HG02852 (cell line): ENCODE measurements around the gene NHERF1.

Source experiments
- ATAC-seq: cut with Tn5 transposase; IDR thresholded peaks from one replicate; pipeline ENCODE4 v1.9.1; 2021; ENCODE audit warnings: mild to moderate bottlenecking, moderate library complexity; ENCODE audit not compliant: unreplicated experiment

Gene NHERF1

DNA sequence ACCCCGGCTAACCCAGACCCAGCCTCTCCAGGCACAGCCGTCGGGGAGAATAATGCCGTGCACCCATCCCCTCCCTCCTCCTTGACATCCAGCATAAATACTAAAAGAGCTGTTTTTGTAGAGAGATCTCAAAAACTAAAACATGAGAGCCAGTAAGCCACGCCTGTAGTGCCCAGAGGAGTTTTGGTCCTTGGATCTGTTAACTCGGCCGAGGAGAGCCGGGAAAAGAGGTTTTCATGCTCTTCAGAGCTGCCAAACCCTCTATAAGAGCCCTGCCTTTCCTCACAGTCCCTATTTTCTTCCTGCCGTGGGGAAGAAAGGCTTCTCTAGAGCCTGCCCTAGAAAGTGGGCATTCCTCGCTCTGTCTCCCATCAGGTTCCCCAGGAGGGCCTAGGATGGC lies 57.9 kb downstream of the NHERF1 start:
- no peak for ATAC-seq

- ATAC-seq: no peak
Measured at GRCh38 chr17:74807441-74807840, 59.0 kb downstream of the NHERF1 start.

- ATAC-seq: no peak
Measured at GRCh38 chr17:74807925-74808324, 59.5 kb downstream of the NHERF1 start.

DNA sequence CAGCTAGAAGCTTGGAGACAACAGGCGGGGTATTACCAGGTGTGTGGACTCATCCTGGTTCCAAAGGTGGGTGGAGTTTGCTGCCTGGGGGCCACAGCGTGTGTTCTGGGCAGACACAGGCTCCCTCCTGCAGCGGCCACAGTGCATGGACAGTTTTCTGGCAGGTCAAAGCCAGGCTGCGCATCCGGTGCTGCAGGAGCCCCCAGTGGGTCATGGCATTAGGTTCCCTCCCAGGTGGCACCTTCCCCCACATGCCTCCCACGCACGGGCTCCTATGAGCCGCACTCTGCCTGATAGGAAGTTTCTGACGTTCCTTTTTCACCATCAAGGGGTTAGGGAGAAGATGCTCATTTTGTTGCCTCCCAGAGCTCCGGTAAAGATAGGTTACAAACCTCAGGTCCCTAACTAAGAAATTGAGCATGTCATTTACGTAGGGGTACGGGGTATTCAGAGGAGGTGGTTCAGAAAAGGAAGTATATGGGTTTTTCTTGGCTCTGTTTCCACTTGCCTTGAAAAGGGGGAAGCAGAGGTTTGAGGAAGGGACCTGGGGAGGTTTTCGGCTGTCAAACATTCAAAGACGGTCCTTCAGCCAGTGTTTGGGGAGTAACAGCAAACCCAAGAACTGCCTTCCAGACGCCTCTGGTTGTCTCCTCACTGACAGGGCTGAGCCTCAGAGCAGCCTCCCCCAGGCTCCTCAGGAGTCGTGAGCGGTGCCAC lies 60.4 kb downstream of the NHERF1 start:
- no peak for ATAC-seq

- no peak for ATAC-seq
Measured at GRCh38 chr17:74810699-74811485, 62.5 kb downstream of the NHERF1 start.

- ATAC-seq: no peak
Measured at GRCh38 chr17:74812109-74813009, 63.9 kb downstream of the NHERF1 start.

DNA sequence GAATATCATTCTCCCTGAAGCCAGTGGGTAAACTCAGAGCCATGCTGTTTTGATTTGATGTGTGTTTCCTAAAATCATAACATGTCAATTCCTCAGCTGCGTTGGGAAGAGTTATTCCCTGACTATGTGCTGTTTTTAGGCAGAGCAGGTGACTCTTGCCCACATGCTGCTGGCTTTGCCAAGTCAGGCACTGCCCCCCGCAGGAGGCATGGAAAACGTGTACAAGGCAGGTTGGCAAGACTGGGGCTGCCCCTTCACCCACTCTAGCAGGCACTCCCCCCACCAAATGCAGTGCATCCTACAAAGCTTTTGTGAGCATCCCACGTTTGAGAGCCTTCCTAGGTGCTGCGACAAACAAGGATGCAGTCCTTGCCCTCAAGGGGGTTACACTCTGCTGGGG lies 66.0 kb downstream of the NHERF1 start:
- no peak for ATAC-seq

DNA sequence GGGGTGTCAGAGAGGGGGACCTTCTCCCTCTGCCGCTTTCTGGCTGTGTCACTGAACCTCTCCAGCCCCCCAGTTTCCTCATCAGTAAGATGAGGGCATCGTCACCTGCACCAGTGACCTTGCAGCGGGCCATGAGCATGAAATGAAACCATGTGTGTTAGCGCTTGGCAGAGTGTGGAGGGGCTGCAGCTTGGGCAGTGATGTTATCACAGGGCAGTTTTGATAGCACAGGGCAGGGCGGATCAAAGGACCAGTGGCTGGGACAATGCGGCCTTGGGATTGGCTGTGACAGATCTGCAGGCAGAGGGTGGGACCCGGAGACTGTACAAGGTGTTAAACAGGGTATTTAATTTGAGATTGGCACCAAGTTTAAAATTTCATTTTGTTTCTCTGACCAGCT lies 66.6 kb downstream of the NHERF1 start:
- no peak for ATAC-seq

- no peak for ATAC-seq
Measured at GRCh38 chr17:74815550-74816370, 67.3 kb downstream of the NHERF1 start.

- no peak for ATAC-seq
Measured at GRCh38 chr17:74816905-74817620, 68.6 kb downstream of the NHERF1 start.

DNA sequence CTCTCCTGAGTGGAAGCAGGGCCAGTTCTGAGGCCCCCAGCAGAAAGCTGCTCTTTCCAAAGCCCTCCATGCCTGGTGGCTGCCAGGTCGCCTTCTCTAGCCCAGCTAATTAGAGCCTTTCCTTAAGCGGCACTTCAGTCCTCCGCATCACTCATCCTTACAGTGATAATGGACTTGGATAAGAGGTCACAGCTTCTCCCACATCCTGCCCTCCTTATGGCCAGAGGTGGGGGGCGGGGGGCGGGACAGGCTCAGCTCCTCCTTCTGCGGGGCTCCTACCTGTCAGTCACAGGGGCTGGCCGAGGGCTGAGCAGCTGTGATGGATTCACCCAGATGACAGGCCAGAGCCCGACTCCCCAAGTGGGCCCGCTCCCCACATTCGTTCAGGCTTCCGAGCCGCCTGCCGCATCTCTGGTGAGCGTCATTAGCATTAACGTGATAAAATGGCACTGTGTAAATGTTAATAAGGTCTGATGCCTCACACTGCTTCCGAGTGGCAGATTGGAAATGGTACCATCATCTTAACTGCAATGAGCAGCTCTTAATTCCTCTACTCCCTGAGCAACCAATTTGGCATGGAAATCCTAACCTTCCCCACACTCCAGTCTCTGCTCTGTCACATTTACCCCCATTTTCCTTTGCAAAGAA lies 70.0 kb downstream of the NHERF1 start:
- ATAC-seq: no peak
